ENCODE data around the gene EFHC2.

EFHC2 gene

GRCh38 chrX:44143061-44143602 is 200.3 kb downstream of the EFHC2 start:
- no peak for DNase-seq (ENCODE audit: low spot score)
- H3K4me3 ChIP-seq: no peak overlapping the region
- no peak for TF ChIP-seq CTCF (IDR thresholded peaks at IDR 0.05)
- no peak overlapping the region for H3K27ac ChIP-seq

GRCh38 chrX:44130189-44130588 is 213.3 kb downstream of the EFHC2 start:
- H3K4me3 ChIP-seq: no peak overlapping the region
- no peak for TF ChIP-seq CTCF (IDR thresholded peaks at IDR 0.05)
- H3K27ac ChIP-seq: no peak overlapping the region
- DNase-seq (ENCODE audit: low spot score): no peak

GRCh38 chrX:44113337-44113736 is 230.1 kb downstream of the EFHC2 start:
- TF ChIP-seq CTCF (IDR thresholded peaks at IDR 0.05): no peak
- Histone ChIP-seq H3K4me3 (no peak overlapping the region), H3K27ac (no peak overlapping the region)

GRCh38 chrX:44106864-44107263 is 236.6 kb downstream of the EFHC2 start:
- DNase-seq (ENCODE audit: low spot score): no peak
- H3K27ac ChIP-seq: no peak overlapping the region
- TF ChIP-seq CTCF (IDR thresholded peaks at IDR 0.05): no peak
- no peak overlapping the region for H3K4me3 ChIP-seq

More at GRCh38 chrX:44113337-44113736, 230.1 kb downstream of the EFHC2 start:
- DNase-seq (ENCODE audit: low spot score): no peak

GRCh38 chrX:44105228-44105913 is 238.1 kb downstream of the EFHC2 start:
- no peak overlapping the region for H3K4me3 ChIP-seq
- no peak for TF ChIP-seq CTCF (IDR thresholded peaks at IDR 0.05)
- H3K27ac ChIP-seq: no peak overlapping the region
- no peak for DNase-seq (ENCODE audit: low spot score)

GRCh38 chrX:44104699-44105098 is 238.8 kb downstream of the EFHC2 start:
- Histone ChIP-seq H3K27ac (no peak overlapping the region), H3K4me3 (no peak overlapping the region)
- no peak for TF ChIP-seq CTCF (IDR thresholded peaks at IDR 0.05)
- no peak for DNase-seq (ENCODE audit: low spot score)

- DNase-seq (ENCODE audit: low spot score): no peak
- H3K27ac ChIP-seq: no peak overlapping the region
- no peak for TF ChIP-seq CTCF (IDR thresholded peaks at IDR 0.05)
- no peak overlapping the region for H3K4me3 ChIP-seq
Observed at GRCh38 chrX:44101281-44101680, 242.2 kb downstream of the EFHC2 start.
